ENCODE measurements around the gene RPS15. TPM values are rescaled to one million over a fixed set of nuclear protein-coding genes. Genes with fewer than 3 reads are reported as not detected.

The RPS15 gene
- total and polyA plus RNA-seq, 9 of the 15 experiments (the other 6 are each of a cell fraction or from before 2014, with no cell fraction given), result 605 to 2,791 (median 957) TPM

- no peak for TF ChIP-seq ZMIZ1 (IDR thresholded peaks at IDR 0.05; ENCODE audit: low read depth in 2 of 2, low read length in 2 of 2)
- TF ChIP-seq XRCC3 (IDR thresholded peaks at IDR 0.05), result no peak
- no peak for TF ChIP-seq FOXJ3 (CRISPR knock-in tag; IDR thresholded peaks at IDR 0.05)
- TF ChIP-seq NFIC (IDR thresholded peaks at IDR 0.05), result peak; percentile 46
- no peak for TF ChIP-seq CREB3L1 (IDR thresholded peaks at IDR 0.05; ENCODE audit: borderline replicate concordance, low read depth)
- TF ChIP-seq TCF3 (CRISPR knock-in tag; IDR thresholded peaks at IDR 0.05), result no peak
- TF ChIP-seq SIN3B (IDR thresholded peaks at IDR 0.05; ENCODE audit: low read depth), result no peak
- no peak for TF ChIP-seq KLF13 (tag; IDR thresholded peaks at IDR 0.05; ENCODE audit: borderline replicate concordance, low read depth)
- TF ChIP-seq KLF6 (CRISPR knock-in tag; IDR thresholded peaks at IDR 0.05; ENCODE audit: borderline replicate concordance), result no peak
- TF ChIP-seq RBM22 (IDR thresholded peaks at IDR 0.05; ENCODE audit: low read depth, low read length, poor library complexity, severe bottlenecking), result peak; percentile 78
- no peak for TF ChIP-seq TAF7 (tag; IDR thresholded peaks at IDR 0.05)
- TF ChIP-seq ZNF408 (CRISPR knock-in tag; IDR thresholded peaks at IDR 0.05; ENCODE audit: low read depth), result no peak
- no peak for TF ChIP-seq ZNF124 (CRISPR knock-in tag; IDR thresholded peaks at IDR 0.05)
- no peak for TF ChIP-seq ZNF507 (tag; conservative IDR thresholded peaks at IDR 0.05)
- peak; percentile 63 for TF ChIP-seq POLR2G (IDR thresholded peaks at IDR 0.05; ENCODE audit: low read depth, low read length)
- no peak for TF ChIP-seq NFATC3 (IDR thresholded peaks at IDR 0.05)
- TF ChIP-seq RCOR1 (IDR thresholded peaks at IDR 0.05; ENCODE audit: borderline replicate concordance in 1 of 2, low read depth in 2 of 2, low read length in 2 of 2), result no peak
- TF ChIP-seq MTA3 (IDR thresholded peaks at IDR 0.05; ENCODE audit: borderline replicate concordance), result no peak
- TF ChIP-seq HEY1 (CRISPR knock-in tag; IDR thresholded peaks at IDR 0.05; ENCODE audit: borderline replicate concordance), result no peak
- TF ChIP-seq ELF4 (CRISPR knock-in tag; IDR thresholded peaks at IDR 0.05), result no peak
- TF ChIP-seq, protein P1, sequence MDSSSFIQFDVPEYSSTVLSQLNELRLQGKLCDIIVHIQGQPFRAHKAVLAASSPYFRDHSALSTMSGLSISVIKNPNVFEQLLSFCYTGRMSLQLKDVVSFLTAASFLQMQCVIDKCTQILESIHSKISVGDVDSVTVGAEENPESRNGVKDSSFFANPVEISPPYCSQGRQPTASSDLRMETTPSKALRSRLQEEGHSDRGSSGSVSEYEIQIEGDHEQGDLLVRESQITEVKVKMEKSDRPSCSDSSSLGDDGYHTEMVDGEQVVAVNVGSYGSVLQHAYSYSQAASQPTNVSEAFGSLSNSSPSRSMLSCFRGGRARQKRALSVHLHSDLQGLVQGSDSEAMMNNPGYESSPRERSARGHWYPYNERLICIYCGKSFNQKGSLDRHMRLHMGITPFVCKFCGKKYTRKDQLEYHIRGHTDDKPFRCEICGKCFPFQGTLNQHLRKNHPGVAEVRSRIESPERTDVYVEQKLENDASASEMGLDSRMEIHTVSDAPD (CRISPR knock-in tag; IDR thresholded peaks at IDR 0.05), result no peak
Measured at GRCh38 chr19:1453525-1454364, 15.5 kb downstream of the RPS15 start (continued).

All from K562 (cell line).